Ectodermal cell (in vitro differentiated cells): ENCODE results near the gene CDYL.

Experiments used
- H3K27ac ChIP-seq: 2 replicates; pipeline ENCODE4 v1.7.0; 2013; ENCODE audit warnings: mild to moderate bottlenecking, low read depth, low read length; ENCODE audit not compliant: insufficient read depth, poor library complexity, severe bottlenecking
- H3K27me3 ChIP-seq: 2 replicates; pipeline ENCODE4 v1.7.0; 2013; ENCODE audit warnings: mild to moderate bottlenecking, low read length; ENCODE audit not compliant: insufficient read depth, control insufficient read depth, poor library complexity, severe bottlenecking
- H3K36me3 ChIP-seq: one replicate; pipeline ENCODE4 v1.7.0; 2013; ENCODE audit warnings: low read length; ENCODE audit not compliant: control insufficient read depth, insufficient read depth
- H3K4me1 ChIP-seq: one replicate; pipeline ENCODE4 v1.7.0; 2013; ENCODE audit warnings: low read length; ENCODE audit not compliant: control insufficient read depth, insufficient read depth
- H3K4me3 ChIP-seq: 2 replicates; pipeline ENCODE4 v1.7.0; 2013; ENCODE audit warnings: low read depth, low read length, control low read depth; ENCODE audit not compliant: insufficient read depth
- H3K9me3 ChIP-seq: 2 replicates; pipeline ENCODE4 v1.7.0; 2013; ENCODE audit warnings: mild to moderate bottlenecking, low read length, moderate library complexity; ENCODE audit not compliant: control insufficient read depth
- WGBS, 2 experiments: methylation state at CpG; one replicate each; pipeline ENCODE4 v1.1.7; 2013; ENCODE audit warnings: missing lambda C conversion rate in 2 of 2; 5-methylcytosine and 5-hydroxymethylcytosine counted together

The CDYL gene

DNA sequence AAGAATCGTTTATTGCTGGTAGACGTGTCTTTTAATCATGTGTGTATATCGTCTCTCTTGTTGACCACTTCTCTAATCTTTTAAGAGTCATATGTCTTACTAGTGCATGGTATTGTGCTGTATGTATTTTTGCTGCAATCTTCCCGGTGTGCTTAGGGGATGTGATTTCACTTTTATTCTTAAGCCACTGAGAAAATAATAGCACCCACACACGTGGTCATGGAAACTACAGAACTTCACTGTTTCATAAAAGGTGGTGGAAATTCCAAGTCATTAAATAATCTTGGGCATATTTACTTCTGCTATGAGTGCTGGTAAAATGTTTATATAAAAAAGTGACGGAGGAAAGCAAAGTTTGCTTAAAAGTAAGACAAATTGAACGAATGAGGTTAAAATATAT, 3.0 kb upstream of the CDYL start:
- Histone ChIP-seq H3K27ac (no peak overlapping the region), H3K9me3 (no peaks in the 10 kb centered on the region), H3K4me3 (peak overlapping the region; percentile 56), H3K27me3 (peaks cover 15% of the 10 kb centered on the region), H3K36me3 (no peaks in the 10 kb centered on the region), H3K4me1 (no peaks in the 10 kb centered on the region)
- 1 to 4% methylated on average over 5 of the region's 7 CpGs for WGBS, 2 experiments

DNA sequence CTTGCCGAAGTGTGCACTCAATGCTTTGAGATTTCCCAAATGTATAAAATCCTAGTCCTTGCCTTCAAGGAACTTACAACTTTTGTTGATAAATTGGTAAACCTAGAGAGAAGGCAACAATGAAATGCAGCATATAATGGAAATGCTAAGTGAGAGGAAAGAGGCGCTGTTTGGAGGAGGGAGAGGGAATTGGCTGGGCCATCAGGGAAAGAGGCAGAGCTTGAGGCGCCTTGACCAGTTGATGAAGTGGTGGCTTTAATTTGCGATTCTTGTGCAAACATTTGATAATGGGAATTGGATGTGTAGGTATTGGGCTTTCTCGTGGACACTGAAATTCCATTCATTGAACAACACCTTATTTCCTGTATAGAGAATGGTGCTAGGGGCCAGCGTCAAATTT, 1.9 kb upstream of the CDYL start:
- WGBS, 2 experiments = 2 to 4% methylated on average over 5 to 6 of the region's 6 CpGs
- Histone ChIP-seq H3K4me3 (peak overlapping the region; percentile 56), H3K27me3 (peaks cover 19% of the 10 kb centered on the region), H3K9me3 (no peaks in the 10 kb centered on the region), H3K36me3 (no peaks in the 10 kb centered on the region), H3K27ac (no peak overlapping the region), H3K4me1 (no peaks in the 10 kb centered on the region)

DNA sequence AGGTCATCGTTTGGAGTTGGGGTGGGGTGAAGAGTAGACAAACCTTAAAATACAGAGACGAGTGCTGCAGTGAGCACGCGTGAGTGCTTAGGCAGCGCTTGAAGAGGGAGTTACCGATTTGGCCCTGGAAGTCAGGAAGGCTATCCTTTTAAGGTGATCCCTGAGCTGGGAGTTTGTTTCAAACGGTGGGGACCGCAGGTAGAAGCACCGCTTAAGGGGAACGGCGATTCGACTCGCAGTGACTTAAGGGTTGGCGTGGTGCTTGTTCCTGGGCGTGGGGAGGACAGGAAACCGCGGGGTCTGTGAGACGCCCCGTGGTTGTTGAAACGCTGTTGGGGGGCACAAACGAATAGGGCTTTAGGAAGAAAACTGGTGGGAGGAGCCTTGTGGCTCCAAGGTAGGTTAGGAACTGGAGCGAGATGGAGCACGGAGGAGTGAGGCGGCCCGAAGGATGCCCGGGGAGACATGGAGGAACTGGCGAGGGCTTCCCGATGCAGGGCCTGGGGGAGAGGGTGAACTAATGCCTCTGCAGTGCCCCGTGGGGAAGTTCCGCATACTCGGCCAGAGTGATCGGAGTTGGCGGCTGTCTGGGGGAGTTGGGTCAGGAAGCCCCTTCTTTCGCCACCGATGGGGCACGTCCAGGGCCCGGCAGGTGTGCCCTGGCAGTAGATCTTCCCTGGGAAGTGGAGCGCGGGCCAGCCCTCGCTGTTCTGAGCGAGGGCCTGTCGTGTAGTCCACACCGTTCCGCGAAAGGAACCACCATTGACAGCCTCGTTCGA, 1.3 kb upstream of the CDYL start:
- no peaks in the 10 kb centered on the region for H3K36me3 ChIP-seq
- no peak overlapping the region for H3K27ac ChIP-seq
- peaks cover 19% of the 10 kb centered on the region for H3K27me3 ChIP-seq
- no peaks in the 10 kb centered on the region for H3K4me1 ChIP-seq
- H3K4me3 ChIP-seq = peak overlapping the region; percentile 56
- no peaks in the 10 kb centered on the region for H3K9me3 ChIP-seq
- 0 to 1% methylated on average over 47 of the region's 47 CpGs for WGBS, 2 experiments

DNA sequence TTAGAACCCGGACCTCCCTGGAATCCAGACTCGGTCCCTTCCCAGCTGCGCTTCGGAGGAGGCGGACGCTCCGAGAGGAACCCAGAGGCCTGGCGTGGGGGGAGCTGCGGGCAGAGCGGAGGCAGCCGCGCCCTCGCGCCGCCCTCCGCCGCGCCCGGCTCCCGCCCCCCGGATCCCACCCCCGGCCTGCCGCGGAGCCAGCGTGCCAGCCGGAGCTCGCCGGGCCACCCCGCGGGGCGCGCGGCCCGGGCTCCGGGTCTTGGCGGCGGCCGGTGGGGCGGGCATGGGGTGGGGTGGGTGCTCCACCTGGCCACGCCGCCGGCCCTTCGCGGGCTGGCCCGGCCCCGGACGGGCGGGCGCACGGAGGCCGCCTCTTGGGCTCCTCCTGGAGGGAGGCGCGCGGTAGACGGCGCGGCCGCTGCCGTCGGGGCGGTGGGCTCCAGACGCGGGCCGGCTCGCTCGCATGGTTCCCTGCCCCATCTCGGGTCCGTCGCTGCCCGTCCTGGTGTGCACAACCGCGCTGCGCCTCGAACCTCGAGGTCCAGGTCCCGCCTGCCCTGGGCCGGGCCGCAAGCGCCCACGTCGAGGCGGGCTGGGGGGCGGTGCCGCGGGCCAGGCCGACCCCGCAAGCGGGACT, 592 bp upstream of the CDYL start:
- H3K27me3 ChIP-seq = peaks cover 19% of the 10 kb centered on the region
- H3K4me1 ChIP-seq = no peaks in the 10 kb centered on the region
- no peaks in the 10 kb centered on the region for H3K9me3 ChIP-seq
- WGBS, 2 experiments = 0% methylated on average over 88 of the region's 88 CpGs
- H3K4me3 ChIP-seq = peak overlapping the region; percentile 56
- no peaks in the 10 kb centered on the region for H3K36me3 ChIP-seq
- H3K27ac ChIP-seq = no peak overlapping the region

DNA sequence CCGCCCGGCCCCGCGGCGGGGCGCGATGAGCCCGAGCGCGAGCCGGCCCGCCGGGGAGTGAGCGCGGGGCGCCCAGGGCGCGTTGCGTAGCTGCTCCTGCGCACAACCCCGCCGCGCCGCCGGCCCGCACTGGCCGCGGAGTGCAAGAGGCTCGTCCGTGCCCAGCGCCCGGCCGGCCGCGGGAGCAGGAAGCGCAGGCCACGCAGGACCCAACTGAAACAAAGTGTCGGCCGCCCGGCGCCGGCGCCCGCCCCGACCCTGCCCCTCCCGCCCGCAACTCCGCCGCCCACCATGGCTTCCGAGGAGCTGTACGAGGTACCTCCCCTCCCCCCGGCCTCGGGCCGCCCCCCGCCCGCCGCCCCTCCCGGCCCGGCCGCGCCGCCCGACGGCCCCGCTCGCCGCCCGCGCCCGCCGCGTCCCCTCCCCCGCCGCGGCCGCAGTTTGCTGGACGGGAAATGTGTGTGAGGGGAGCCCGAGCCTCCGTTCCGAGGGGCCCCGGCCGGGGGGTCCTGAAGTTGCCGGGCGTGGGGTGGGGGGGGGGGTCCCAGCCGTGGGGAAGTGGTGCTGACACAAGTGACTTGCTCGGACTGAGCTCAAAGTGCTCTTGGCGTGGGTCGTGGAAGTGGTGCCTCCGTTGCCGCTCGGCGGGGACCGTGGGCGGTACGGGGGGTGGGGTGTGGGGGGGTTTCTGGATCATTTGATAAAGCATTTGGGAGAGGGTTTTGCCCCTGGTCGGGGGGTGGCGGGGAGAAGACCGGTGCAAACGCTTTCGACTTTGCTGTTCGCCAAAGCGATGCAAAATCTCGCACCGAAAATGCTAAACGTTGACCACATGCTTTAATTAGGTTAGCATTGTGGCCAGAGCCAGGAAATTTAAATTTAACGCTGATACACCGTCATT, 539 bp downstream of the CDYL start:
- WGBS, 2 experiments = 0 to 1% methylated on average over 106 to 107 of the region's 107 CpGs
- Histone ChIP-seq H3K36me3 (no peaks in the 10 kb centered on the region), H3K4me1 (no peaks in the 10 kb centered on the region), H3K27ac (peak overlapping the region; percentile 67), H3K9me3 (no peaks in the 10 kb centered on the region), H3K27me3 (peaks cover 19% of the 10 kb centered on the region), H3K4me3 (peak overlapping the region; percentile 65)

DNA sequence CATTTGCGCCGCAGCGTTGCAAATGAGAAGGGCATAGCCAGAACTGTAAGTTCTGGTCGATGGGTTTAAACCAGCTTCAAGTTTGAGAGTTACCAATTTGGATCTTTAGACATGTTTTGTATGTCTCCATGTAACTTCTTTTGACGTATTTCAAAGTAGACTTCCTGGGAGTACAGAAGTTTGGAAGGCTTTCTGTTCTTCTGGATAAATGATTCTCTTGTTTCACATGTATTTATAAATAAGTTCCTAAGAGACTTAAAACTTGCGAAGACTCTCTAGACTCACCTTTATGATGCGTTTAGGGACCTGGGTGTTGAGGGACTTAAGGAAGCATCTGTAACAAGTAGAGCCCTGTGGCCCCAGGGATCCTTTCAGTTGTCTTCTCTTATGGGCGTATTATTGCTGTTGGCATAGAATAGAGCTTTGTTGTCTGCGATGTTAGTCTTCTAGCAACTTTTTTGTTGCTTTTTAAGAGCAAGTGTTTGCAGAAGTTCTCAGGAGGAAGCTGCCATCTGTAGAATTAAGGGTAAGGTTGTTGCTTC, 1.3 kb downstream of the CDYL start:
- 10 to 12% methylated on average over 9 of the region's 9 CpGs for WGBS, 2 experiments
- peaks cover 19% of the 10 kb centered on the region for H3K27me3 ChIP-seq
- peak overlapping the region; percentile 65 for H3K4me3 ChIP-seq
- no peaks in the 10 kb centered on the region for H3K9me3 ChIP-seq
- H3K27ac ChIP-seq = no peak overlapping the region
- H3K4me1 ChIP-seq = no peaks in the 10 kb centered on the region
- H3K36me3 ChIP-seq = no peaks in the 10 kb centered on the region

DNA sequence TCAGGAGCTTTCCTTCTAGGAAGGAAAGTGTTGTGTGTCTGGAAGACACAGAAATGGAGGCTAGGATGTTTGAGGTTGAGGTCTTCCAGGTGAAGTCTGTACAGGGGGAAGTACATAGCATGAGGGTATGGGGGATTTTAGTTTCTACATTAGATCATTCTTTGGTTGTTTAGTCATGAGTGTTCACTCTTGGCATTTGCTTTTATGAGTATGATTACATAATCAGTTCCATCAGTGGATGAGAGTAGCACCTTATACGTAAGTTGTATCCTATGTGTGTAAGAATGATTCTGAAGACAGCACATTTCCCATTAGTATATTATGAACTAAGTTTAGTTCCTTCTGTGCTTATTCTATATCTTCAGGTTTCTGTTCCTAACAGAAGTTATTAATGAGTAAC, 1.9 kb downstream of the CDYL start:
- Histone ChIP-seq H3K4me3 (peak overlapping the region; percentile 65), H3K27me3 (peaks cover 19% of the 10 kb centered on the region), H3K9me3 (no peaks in the 10 kb centered on the region), H3K4me1 (no peaks in the 10 kb centered on the region), H3K27ac (no peak overlapping the region), H3K36me3 (no peaks in the 10 kb centered on the region)
- WGBS, 2 experiments = 100% methylated on average over 1 of the region's 1 CpG; no CpG with 5 or more reads in 1 of the 2 experiments

DNA sequence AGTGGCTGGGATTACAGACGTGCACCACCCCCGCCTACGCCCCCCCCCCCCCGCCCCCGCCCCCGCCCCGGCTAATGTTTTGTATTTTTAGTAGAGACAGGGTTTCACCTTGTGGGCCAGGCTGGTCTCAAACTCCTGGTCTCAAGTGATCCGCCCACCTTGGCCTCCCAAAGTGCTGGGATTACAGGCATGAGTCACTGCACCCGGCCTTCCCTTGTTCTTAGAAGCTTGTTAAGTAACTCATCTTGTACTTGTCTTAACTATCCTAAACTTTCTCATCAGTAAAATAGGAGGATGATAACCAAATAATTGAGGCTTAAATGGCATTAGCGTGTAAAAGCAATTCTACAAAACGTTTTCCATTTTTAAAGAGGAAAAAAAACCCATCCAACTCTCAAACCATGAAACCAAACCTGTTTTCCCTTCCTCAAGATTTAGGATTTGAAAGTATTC, 4.2 kb downstream of the CDYL start:
- no peaks in the 10 kb centered on the region for H3K36me3 ChIP-seq
- WGBS, 2 experiments = 9 to 13% methylated on average over 10 to 11 of the region's 11 CpGs
- H3K4me3 ChIP-seq = no peak overlapping the region
- no peaks in the 10 kb centered on the region for H3K4me1 ChIP-seq
- H3K27ac ChIP-seq = no peak overlapping the region
- peaks cover 4% of the 10 kb centered on the region for H3K27me3 ChIP-seq
- no peaks in the 10 kb centered on the region for H3K9me3 ChIP-seq

DNA sequence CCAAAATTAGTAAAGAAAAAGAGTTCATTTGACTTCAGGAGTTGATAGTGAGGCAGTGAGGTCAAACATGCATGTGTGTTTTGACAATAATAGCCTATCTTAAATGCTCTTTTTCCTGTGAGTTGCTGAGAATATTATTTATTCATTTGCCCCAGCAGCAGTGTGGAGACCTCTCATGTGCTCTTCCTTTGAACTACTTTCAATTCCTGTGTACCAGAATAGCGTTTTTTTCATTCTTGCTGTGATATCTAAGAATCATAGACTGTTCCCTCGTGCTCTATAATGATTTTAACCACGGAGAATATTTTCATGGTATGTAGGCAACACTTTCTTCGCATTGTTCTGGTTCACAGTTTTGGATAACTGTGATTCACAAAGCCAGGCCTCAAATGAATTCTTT, 5.2 kb downstream of the CDYL start:
- Histone ChIP-seq H3K27me3 (peaks cover 4% of the 10 kb centered on the region), H3K4me1 (no peaks in the 10 kb centered on the region), H3K9me3 (no peaks in the 10 kb centered on the region), H3K4me3 (no peak overlapping the region), H3K36me3 (no peaks in the 10 kb centered on the region), H3K27ac (no peak overlapping the region)
- WGBS, 2 experiments = 87 to 92% methylated on average over 4 of the region's 4 CpGs
